Bronchial epithelial cell (primary cell): Measurements from ENCODE around the gene SMU1. TPM values are rescaled to one million over a fixed set of nuclear protein-coding genes. Genes with fewer than 3 reads are reported as not detected.

Source experiments
- DNase-seq: peaks from one replicate; pipeline ENCODE4 v3.0.0-alpha.2; 2010; ENCODE audit warnings: low read depth
- FAIRE-seq: peaks from 2 replicates; lab custom pipeline; 2011; peaks lifted over from hg19 to GRCh38; lab: Jason Lieb, UNC
- H3K27me3 ChIP-seq: 2 replicates; pipeline ENCODE4 v1.5.1; 2011; ENCODE audit warnings: low read length; ENCODE audit not compliant: control insufficient read depth, insufficient read depth
- H3K36me3 ChIP-seq: 2 replicates; pipeline ENCODE4 v1.5.1; 2011; ENCODE audit warnings: low read length; ENCODE audit not compliant: control insufficient read depth, insufficient read depth
- H3K4me3 ChIP-seq: 2 replicates; pipeline ENCODE4 v1.5.1; 2011; ENCODE audit warnings: mild to moderate bottlenecking, low read depth, low read length, control low read depth
- total RNA-seq: library from RNA; depleted of rRNA; stranded (reverse); fragments of >200 nt; gene quantifications from 2 replicates; pipeline ENCODE4 v1.2.1, GENCODE V29; 2014
- TF ChIP-seq, protein P1 (sequence below): IDR thresholded peaks from 2 replicates; pipeline ENCODE4 v1.5.1; 2011; ENCODE audit warnings: mild to moderate bottlenecking, moderate library complexity, low read length, control low read depth, inconsistent platforms; ENCODE audit not compliant: insufficient read depth, severe bottlenecking

Gene SMU1
- total RNA-seq, 1 donor from 2014 or later, result 40.5 TPM

GRCh38 chr9:33120620-33121019 is 44.1 kb upstream of the SMU1 start:
- FAIRE-seq (no peak), DNase-seq (no peak)
- peaks cover 24% of the 10 kb centered on the region for H3K36me3 ChIP-seq
- no peaks in the 10 kb centered on the region for H3K27me3 ChIP-seq
- no peak overlapping the region for H3K4me3 ChIP-seq
- TF ChIP-seq, protein P1, sequence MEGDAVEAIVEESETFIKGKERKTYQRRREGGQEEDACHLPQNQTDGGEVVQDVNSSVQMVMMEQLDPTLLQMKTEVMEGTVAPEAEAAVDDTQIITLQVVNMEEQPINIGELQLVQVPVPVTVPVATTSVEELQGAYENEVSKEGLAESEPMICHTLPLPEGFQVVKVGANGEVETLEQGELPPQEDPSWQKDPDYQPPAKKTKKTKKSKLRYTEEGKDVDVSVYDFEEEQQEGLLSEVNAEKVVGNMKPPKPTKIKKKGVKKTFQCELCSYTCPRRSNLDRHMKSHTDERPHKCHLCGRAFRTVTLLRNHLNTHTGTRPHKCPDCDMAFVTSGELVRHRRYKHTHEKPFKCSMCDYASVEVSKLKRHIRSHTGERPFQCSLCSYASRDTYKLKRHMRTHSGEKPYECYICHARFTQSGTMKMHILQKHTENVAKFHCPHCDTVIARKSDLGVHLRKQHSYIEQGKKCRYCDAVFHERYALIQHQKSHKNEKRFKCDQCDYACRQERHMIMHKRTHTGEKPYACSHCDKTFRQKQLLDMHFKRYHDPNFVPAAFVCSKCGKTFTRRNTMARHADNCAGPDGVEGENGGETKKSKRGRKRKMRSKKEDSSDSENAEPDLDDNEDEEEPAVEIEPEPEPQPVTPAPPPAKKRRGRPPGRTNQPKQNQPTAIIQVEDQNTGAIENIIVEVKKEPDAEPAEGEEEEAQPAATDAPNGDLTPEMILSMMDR, result no peak

DNA sequence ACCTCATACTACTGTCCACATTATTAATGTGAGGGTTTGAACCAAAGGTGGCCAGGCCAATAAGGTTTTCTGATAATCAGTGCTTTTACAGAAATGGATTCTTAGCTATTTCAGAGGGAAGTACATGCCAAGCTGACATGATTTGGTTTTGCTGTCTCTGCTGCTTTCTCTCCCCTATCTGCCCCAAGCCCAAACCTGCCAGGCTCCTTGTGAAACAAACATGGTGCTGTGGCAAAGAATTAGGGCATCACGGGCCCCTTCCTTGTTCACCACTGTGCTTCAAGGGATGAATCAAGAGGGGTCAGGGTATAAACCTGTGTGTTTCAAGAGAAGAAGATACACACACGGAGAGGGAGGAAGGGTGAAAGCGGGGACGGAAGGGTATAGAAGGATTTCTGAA is 41.3 kb upstream of the SMU1 start:
- Histone ChIP-seq H3K27me3 (no peaks in the 10 kb centered on the region), H3K36me3 (peaks cover 34% of the 10 kb centered on the region)

GRCh38 chr9:33117306-33117705 is 40.8 kb upstream of the SMU1 start:
- DNase-seq, result no peak
- no peak overlapping the region for H3K4me3 ChIP-seq
- TF ChIP-seq, protein P1, result no peak
- no peaks in the 10 kb centered on the region for H3K27me3 ChIP-seq
- FAIRE-seq, result no peak
- H3K36me3 ChIP-seq, result peaks cover 34% of the 10 kb centered on the region

More for the DNA sequence above, 41.3 kb upstream of the SMU1 start:
- FAIRE-seq (no peak), DNase-seq (no peak)
- TF ChIP-seq, protein P1, result no peak
- no peak overlapping the region for H3K4me3 ChIP-seq

GRCh38 chr9:33116860-33117259 is 40.4 kb upstream of the SMU1 start:
- Histone ChIP-seq H3K4me3 (no peak overlapping the region), H3K36me3 (peaks cover 38% of the 10 kb centered on the region), H3K27me3 (no peaks in the 10 kb centered on the region)
- no peak for DNase-seq
- no peak for FAIRE-seq
- TF ChIP-seq, protein P1, result no peak

- Histone ChIP-seq H3K4me3 (no peak overlapping the region), H3K27me3 (no peaks in the 10 kb centered on the region), H3K36me3 (peaks cover 37% of the 10 kb centered on the region)
- FAIRE-seq (no peak), DNase-seq (no peak)
- TF ChIP-seq, protein P1, result no peak
Observed at GRCh38 chr9:33114746-33115145, 38.3 kb upstream of the SMU1 start.
